Ovary (tissue), 9 donors: ENCODE data around the gene ACSL3. TPM values are rescaled to one million over a fixed set of nuclear protein-coding genes. Genes with fewer than 3 reads are reported as not detected.

Experiments
- DNase-seq, 5 donors: peaks; one replicate each; pipeline ENCODE4 v3.0.0-alpha.2; 2019 to 2020
- H3K27ac ChIP-seq, 2 donors: fragments of 200-600 bp; one replicate each; pipeline versions ENCODE4 v1.5.1 to v1.8.0; 2019 to 2022
- H3K27me3 ChIP-seq: fragments of 200-600 bp; one replicate; pipeline ENCODE4 v1.8.0; 2022
- H3K36me3 ChIP-seq: fragments of 200-600 bp; sonication (generic); one replicate; pipeline ENCODE4 v1.5.1; 2019
- H3K4me1 ChIP-seq: one replicate; pipeline ENCODE4 v1.8.1; 2013; ENCODE audit warnings: mild to moderate bottlenecking, moderate library complexity; ENCODE audit not compliant: insufficient read depth
- H3K4me3 ChIP-seq: fragments of 200-600 bp; sonication (generic); one replicate; pipeline ENCODE4 v1.5.1; 2017
- H3K9me3 ChIP-seq, 2 donors: fragments of 200-600 bp in 1 of 2; sonication (generic) in 1 of 2; one replicate each; pipeline versions ENCODE4 v1.5.1 to v1.8.1; 2013 to 2019; ENCODE audit warnings: mild to moderate bottlenecking in 1 of 2, moderate library complexity in 1 of 2
- CTCF ChIP-seq, 3 donors: fragments of 450-650 bp in 2 of 3; fragments of 200-600 bp in 1 of 3; IDR thresholded peaks; one replicate each; pipeline versions ENCODE4 v1.5.1 to v1.8.0; 2016 to 2022; ENCODE audit warnings: antibody characterized with exemption in 3 of 3, mild to moderate bottlenecking in 1 of 3
- EP300 ChIP-seq: sonication (generic); formaldehyde crosslinking; IDR thresholded peaks from one replicate; pipeline ENCODE4 v1.6.1; 2017; ENCODE audit warnings: antibody characterized with exemption
- POLR2A ChIP-seq: fragments of 450-650 bp; IDR thresholded peaks from one replicate; pipeline ENCODE4 v1.6.1; 2017; ENCODE audit warnings: antibody characterized with exemption, mild to moderate bottlenecking, moderate library complexity
- WGBS, 3 donors: extraction: QIAGEN DNeasy Blood & Tissue Kit in 1 of 3; methylation state at CpG; one replicate each; pipeline versions ENCODE4 v1.1.5 to v1.1.7; 2013 to 2017; 5-methylcytosine and 5-hydroxymethylcytosine counted together
- intact Hi-C, 4 donors: fragments of 100-400 bp; cut with DNase I; formaldehyde crosslinking; loops; one replicate each; pipeline versions ENCODE4 v1.11.0 to v1.15.1; 2022 to 2023
- polyA plus RNA-seq, 2 donors: library from polyadenylated mRNA; stranded (reverse); fragments of 200-250 nt in 1 of 2; fragments of 350-450 nt in 1 of 2; fragmentation: Illumina TruSeq in 1 of 2; extraction: RNeasy Lipid Tissue Mini Kit (QIAGEN cat#74804) in 1 of 2; gene quantifications; one replicate each; pipeline ENCODE4 v1.2.3, GENCODE V29; 2013 to 2014
- total RNA-seq, 7 donors: library from RNA; depleted of rRNA in 2 of 7; stranded (reverse); fragments of >200 nt in 2 of 7; fragmentation: NEBNext Ultra II Directional in 3 of 7; extraction: Animal tissue kit (Norgen Biotek cat#: 25700) in 3 of 7; gene quantifications; one replicate each; pipeline versions ENCODE4 v1.1.0 to v1.2.4, GENCODE V29; 2016 to 2023
- donor health status: DM: no; HTN: no; CAD: no; lungs with moderate emphysema.
- donor health status: DM: no; HTN: no; CAD: no.
- donor health status: Bipolar disorder and iron deficiency.
- donor health status: DM: yes; HTN: yes; CAD: no.
- donor health status: DM: no; HTN: no; CAD: no.
- donor health status: DM: yes; HTN: yes; CAD: no.

Gene ACSL3
- total and polyA plus RNA-seq, 9 donors = 14.0 to 85.1 (median 46.0) TPM

GRCh38 chr2:222823183-222823930 lies 37.5 kb upstream of the ACSL3 start:
- H3K36me3 ChIP-seq = no peaks in the 10 kb centered on the region
- no peak overlapping the region for H3K4me3 ChIP-seq
- intact Hi-C loops = no loop called here
- H3K4me1 ChIP-seq = no peaks in the 10 kb centered on the region
- no peak for TF ChIP-seq CTCF (IDR thresholded peaks at IDR 0.05)
- TF ChIP-seq POLR2A = no peak
- no peak for TF ChIP-seq EP300
- no peak for DNase-seq
- H3K9me3 ChIP-seq = no peaks in the 10 kb centered on the region
- WGBS, 3 donors = 86 to 91% (median 87%) methylated on average over 6 of the region's 6 CpGs
- no peaks in the 10 kb centered on the region for H3K27me3 ChIP-seq
- H3K27ac ChIP-seq = no peak overlapping the region

- H3K27me3 ChIP-seq = no peaks in the 10 kb centered on the region
- H3K27ac ChIP-seq = no peak overlapping the region
- no peaks in the 10 kb centered on the region for H3K36me3 ChIP-seq
- DNase-seq = no peak
- TF ChIP-seq CTCF (IDR thresholded peaks at IDR 0.05) = no peak
- no peak for TF ChIP-seq POLR2A
- no peak for TF ChIP-seq EP300
- no peaks in the 10 kb centered on the region for H3K9me3 ChIP-seq
- 88 to 98% (median 97%) methylated on average over 1 of the region's 1 CpG for WGBS, 3 donors
- no peak overlapping the region for H3K4me3 ChIP-seq
- H3K4me1 ChIP-seq = no peaks in the 10 kb centered on the region
- intact Hi-C loops = no loop called here
Observed at GRCh38 chr2:222825031-222825430, 35.8 kb upstream of the ACSL3 start.

GRCh38 chr2:222827417-222827816 lies 33.4 kb upstream of the ACSL3 start:
- WGBS, 3 donors = 84 to 93% (median 89%) methylated on average over 1 of the region's 1 CpG
- no peaks in the 10 kb centered on the region for H3K27me3 ChIP-seq
- no peaks in the 10 kb centered on the region for H3K9me3 ChIP-seq
- H3K27ac ChIP-seq = no peak overlapping the region
- no peaks in the 10 kb centered on the region for H3K4me1 ChIP-seq
- TF ChIP-seq EP300 (no peak), CTCF (IDR thresholded peaks at IDR 0.05) (no peak), POLR2A (no peak)
- no peaks in the 10 kb centered on the region for H3K36me3 ChIP-seq
- no peak for DNase-seq
- H3K4me3 ChIP-seq = no peak overlapping the region
- intact Hi-C loops = no loop called here

GRCh38 chr2:222828572-222828971 lies 32.3 kb upstream of the ACSL3 start:
- no peak overlapping the region for H3K4me3 ChIP-seq
- DNase-seq = no peak
- no peaks in the 10 kb centered on the region for H3K4me1 ChIP-seq
- no peak overlapping the region for H3K27ac ChIP-seq
- H3K36me3 ChIP-seq = no peaks in the 10 kb centered on the region
- intact Hi-C loops = no loop called here
- H3K27me3 ChIP-seq = no peaks in the 10 kb centered on the region
- no peaks in the 10 kb centered on the region for H3K9me3 ChIP-seq
- 91 to 96% (median 94%) methylated on average over 11 of the region's 11 CpGs for WGBS, 3 donors
- no peak for TF ChIP-seq EP300
- TF ChIP-seq CTCF (IDR thresholded peaks at IDR 0.05) = no peak
- TF ChIP-seq POLR2A = no peak
